ENCODE measurements around the gene MMEL1.

DNA sequence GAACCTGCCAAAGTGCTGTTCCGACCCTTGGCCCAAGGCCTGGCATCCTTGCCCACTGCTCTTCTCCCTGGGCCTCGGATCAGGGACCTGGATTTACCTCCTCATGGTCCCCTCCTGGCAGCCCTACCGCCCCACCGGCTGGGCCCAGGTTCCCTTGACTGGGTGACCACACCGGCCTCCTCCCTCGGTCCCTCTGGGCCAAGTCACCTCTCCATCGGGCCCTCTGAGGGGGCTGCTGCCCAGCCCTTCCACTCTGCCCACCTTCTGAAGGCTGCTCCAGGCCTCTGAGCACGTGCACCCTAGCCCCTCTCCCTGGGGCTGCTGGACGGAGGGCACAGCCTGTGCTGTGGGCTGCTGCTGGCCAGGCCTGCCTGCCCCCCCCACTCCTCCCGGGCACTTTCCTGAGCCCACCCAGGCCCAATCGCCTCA is 9.3 kb upstream of the MMEL1 start:
- TF ChIP-seq, protein P1, sequence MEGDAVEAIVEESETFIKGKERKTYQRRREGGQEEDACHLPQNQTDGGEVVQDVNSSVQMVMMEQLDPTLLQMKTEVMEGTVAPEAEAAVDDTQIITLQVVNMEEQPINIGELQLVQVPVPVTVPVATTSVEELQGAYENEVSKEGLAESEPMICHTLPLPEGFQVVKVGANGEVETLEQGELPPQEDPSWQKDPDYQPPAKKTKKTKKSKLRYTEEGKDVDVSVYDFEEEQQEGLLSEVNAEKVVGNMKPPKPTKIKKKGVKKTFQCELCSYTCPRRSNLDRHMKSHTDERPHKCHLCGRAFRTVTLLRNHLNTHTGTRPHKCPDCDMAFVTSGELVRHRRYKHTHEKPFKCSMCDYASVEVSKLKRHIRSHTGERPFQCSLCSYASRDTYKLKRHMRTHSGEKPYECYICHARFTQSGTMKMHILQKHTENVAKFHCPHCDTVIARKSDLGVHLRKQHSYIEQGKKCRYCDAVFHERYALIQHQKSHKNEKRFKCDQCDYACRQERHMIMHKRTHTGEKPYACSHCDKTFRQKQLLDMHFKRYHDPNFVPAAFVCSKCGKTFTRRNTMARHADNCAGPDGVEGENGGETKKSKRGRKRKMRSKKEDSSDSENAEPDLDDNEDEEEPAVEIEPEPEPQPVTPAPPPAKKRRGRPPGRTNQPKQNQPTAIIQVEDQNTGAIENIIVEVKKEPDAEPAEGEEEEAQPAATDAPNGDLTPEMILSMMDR (IDR thresholded peaks at IDR 0.05) = no peak
- TF ChIP-seq EZH2 (IDR thresholded peaks at IDR 0.05; ENCODE audit: borderline replicate concordance, insufficient read depth, low read depth, low read length, poor library complexity, severe bottlenecking) = no peak

Measured in B cell (primary cell).